K562 (cell line): ENCODE measurements around the gene RNF212B.

Source experiments
- GTF2F1 ChIP-seq: IDR thresholded peaks from 2 replicates; pipeline ENCODE4 v1.6.1; 2011; ENCODE audit warnings: low read depth, low read length, improper control_type of control experiment
- MTA3 ChIP-seq: fragments of 450-650 bp; formaldehyde crosslinking; IDR thresholded peaks from 2 replicates; pipeline ENCODE4 v1.6.1; 2017; ENCODE audit warnings: mild to moderate bottlenecking, borderline replicate concordance
- SMARCC2 ChIP-seq: fragments of 450-650 bp; IDR thresholded peaks from 2 replicates; pipeline ENCODE4 v1.6.1; 2017; ENCODE audit warnings: antibody characterized with exemption, moderate library complexity, mild to moderate bottlenecking, low read depth
- ZZZ3 ChIP-seq: fragments of 450-650 bp; IDR thresholded peaks from 2 replicates; pipeline ENCODE4 v1.6.1; 2016; ENCODE audit warnings: antibody characterized with exemption, mild to moderate bottlenecking, moderate library complexity
- TF ChIP-seq, protein P1 (sequence below), 3 experiments: fragments of 200-800 bp in 1 of 3; fragments of 250-450 bp in 1 of 3; fragments of 450-650 bp in 1 of 3; sonication (Bioruptor Pico) in 1 of 3; sonication (Bioruptor generic) in 1 of 3; formaldehyde crosslinking in 1 of 3; IDR thresholded peaks; 2 replicates each; pipeline versions ENCODE4 v1.6.1 to v1.8.0; 2016 to 2022; ENCODE audit warnings: mild to moderate bottlenecking in 2 of 3, missing genetic modification characterization in 2 of 3, missing compliant biosample characterization in 1 of 3, moderate library complexity in 1 of 3

DNA sequence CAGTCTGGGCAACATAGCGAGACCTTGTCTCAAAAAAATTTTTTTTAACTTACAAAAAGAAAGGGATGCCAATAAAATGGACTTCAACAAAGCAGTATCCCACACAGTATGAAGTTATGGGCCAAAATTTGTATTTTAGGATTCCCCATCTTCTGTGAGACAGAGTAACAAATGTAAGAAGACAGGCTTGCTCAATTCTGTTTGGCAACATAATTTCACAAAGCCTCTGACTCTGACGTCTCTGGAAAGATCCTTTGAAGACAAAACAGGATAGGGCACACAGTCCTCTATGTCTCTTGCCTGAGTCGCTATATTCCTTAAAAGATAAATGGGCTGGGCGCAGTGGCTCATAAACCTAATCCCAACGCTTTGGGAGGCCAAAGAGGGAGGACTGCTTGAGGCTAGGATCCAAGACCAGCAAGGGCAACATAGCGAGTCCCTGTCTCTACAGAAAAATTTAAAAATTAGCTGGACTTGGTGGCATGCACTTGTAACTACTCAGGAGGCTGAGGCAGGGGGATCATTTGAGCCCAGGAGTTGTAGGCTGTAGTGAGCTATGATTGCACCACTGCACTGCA, 49.3 kb downstream of the RNF212B start:
- no peak for TF ChIP-seq GTF2F1
- TF ChIP-seq SMARCC2 = no peak
- no peak for TF ChIP-seq MTA3
- TF ChIP-seq ZZZ3 = no peak
- TF ChIP-seq, protein P1, sequence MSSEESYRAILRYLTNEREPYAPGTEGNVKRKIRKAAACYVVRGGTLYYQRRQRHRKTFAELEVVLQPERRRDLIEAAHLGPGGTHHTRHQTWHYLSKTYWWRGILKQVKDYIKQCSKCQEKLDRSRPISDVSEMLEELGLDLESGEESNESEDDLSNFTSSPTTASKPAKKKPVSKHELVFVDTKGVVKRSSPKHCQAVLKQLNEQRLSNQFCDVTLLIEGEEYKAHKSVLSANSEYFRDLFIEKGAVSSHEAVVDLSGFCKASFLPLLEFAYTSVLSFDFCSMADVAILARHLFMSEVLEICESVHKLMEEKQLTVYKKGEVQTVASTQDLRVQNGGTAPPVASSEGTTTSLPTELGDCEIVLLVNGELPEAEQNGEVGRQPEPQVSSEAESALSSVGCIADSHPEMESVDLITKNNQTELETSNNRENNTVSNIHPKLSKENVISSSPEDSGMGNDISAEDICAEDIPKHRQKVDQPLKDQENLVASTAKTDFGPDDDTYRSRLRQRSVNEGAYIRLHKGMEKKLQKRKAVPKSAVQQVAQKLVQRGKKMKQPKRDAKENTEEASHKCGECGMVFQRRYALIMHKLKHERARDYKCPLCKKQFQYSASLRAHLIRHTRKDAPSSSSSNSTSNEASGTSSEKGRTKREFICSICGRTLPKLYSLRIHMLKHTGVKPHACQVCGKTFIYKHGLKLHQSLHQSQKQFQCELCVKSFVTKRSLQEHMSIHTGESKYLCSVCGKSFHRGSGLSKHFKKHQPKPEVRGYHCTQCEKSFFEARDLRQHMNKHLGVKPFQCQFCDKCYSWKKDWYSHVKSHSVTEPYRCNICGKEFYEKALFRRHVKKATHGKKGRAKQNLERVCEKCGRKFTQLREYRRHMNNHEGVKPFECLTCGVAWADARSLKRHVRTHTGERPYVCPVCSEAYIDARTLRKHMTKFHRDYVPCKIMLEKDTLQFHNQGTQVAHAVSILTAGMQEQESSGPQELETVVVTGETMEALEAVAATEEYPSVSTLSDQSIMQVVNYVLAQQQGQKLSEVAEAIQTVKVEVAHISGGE (CRISPR knock-in tag; IDR thresholded peaks at IDR 0.05) = no peak
